DND-41 (cell line): Measurements from ENCODE around the gene ZNG1B.
"Not testable (repeated sequence)": the region's sequence is repeated elsewhere in the genome, so short reads cannot be mapped to it uniquely, and the experiment has no call there.

ENCODE experiments used
- EZH2 ChIP-seq: IDR thresholded peaks from 3 replicates; pipeline ENCODE4 v1.6.1; 2012; ENCODE audit warnings: borderline replicate concordance, low read depth, mild to moderate bottlenecking, moderate library complexity, low read length, inconsistent platforms; ENCODE audit not compliant: severe bottlenecking
- TF ChIP-seq, protein P1 (sequence below): IDR thresholded peaks from 2 replicates; pipeline ENCODE4 v1.5.1; 2012; ENCODE audit warnings: borderline replicate concordance, low read length, moderate library complexity, mild to moderate bottlenecking; ENCODE audit not compliant: poor library complexity, severe bottlenecking; ENCODE audit errors: extremely low read depth

DNA sequence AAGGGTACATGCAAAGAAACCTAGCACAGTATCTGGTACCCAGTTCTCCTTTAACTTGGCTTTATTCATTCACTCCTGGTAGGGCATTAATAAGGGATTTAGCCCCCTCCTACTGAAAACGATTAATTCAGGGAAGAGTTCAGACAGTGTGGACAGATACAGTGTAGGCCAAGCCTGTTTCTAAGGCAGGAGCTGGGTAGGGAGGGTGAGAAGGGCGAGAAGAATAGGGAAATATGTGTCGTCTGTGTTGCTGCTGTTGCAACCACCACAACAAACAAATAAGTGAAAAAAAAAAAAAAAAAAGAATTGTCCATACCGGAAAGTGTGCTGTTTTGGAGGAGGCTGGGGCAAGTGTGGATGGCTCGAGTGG lies 103.3 kb downstream of the ZNG1B start:
- TF ChIP-seq, protein P1, sequence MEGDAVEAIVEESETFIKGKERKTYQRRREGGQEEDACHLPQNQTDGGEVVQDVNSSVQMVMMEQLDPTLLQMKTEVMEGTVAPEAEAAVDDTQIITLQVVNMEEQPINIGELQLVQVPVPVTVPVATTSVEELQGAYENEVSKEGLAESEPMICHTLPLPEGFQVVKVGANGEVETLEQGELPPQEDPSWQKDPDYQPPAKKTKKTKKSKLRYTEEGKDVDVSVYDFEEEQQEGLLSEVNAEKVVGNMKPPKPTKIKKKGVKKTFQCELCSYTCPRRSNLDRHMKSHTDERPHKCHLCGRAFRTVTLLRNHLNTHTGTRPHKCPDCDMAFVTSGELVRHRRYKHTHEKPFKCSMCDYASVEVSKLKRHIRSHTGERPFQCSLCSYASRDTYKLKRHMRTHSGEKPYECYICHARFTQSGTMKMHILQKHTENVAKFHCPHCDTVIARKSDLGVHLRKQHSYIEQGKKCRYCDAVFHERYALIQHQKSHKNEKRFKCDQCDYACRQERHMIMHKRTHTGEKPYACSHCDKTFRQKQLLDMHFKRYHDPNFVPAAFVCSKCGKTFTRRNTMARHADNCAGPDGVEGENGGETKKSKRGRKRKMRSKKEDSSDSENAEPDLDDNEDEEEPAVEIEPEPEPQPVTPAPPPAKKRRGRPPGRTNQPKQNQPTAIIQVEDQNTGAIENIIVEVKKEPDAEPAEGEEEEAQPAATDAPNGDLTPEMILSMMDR, result not testable (repeated sequence)
- TF ChIP-seq EZH2, result not testable (repeated sequence)
